A673 (cell line): ENCODE results near the gene YBX2. TPM values are rescaled to one million over a fixed set of nuclear protein-coding genes. Genes with fewer than 3 reads are reported as not detected.

ENCODE experiments used
- BruUV-seq: library from RNA; stranded (reverse); fragments of 400-500 nt; replicated peaks from 2 replicates; lab custom pipeline; 2021; lab: Mats Ljungman, UMichigan
- CTCF ChIA-PET: fragments of 300-600 bp; sonication (Branson Sonifier 250); formaldehyde crosslinking; loops from one replicate; lab custom pipeline; 2022; ENCODE audit warnings: antibody characterized with exemption; lab: Charles Lee
- POLR2A ChIA-PET: fragments of 300-600 bp; sonication (Branson Sonifier 250); formaldehyde crosslinking; loops from one replicate; lab custom pipeline; 2022; ENCODE audit warnings: antibody characterized with exemption; ENCODE audit not compliant: low non-redundant PET; lab: Charles Lee
- DNase-seq: peaks from one replicate; pipeline ENCODE4 v3.0.0-alpha.2; 2015; ENCODE audit warnings: low spot score
- H3K27ac ChIP-seq: fragments of 200-600 bp; sonication (generic); 2 replicates; pipeline ENCODE4 v1.5.1; 2016; ENCODE audit warnings: mixed run types, low read depth, mild to moderate bottlenecking, mixed read lengths, antibody characterized with exemption, low read length; ENCODE audit not compliant: poor library complexity, severe bottlenecking
- H3K27me3 ChIP-seq: fragments of 200-600 bp; sonication (generic); replicated peaks from 2 replicates; pipeline ENCODE4 v1.6.1; 2017; ENCODE audit warnings: mixed run types, low read depth, mild to moderate bottlenecking, mixed read lengths, antibody characterized with exemption, low read length; ENCODE audit not compliant: insufficient read depth, poor library complexity
- H3K36me3 ChIP-seq: fragments of 200-600 bp; sonication (generic); 2 replicates; pipeline ENCODE4 v1.6.1; 2016; ENCODE audit warnings: mixed run types, mild to moderate bottlenecking, mixed read lengths, antibody characterized with exemption, low read length; ENCODE audit not compliant: insufficient read depth, poor library complexity, severe bottlenecking
- H3K4me1 ChIP-seq: fragments of 200-600 bp; sonication (generic); 2 replicates; pipeline ENCODE4 v1.6.1; 2017; ENCODE audit warnings: mixed run types, mild to moderate bottlenecking, mixed read lengths, antibody characterized with exemption, low read length; ENCODE audit not compliant: insufficient read depth, poor library complexity, severe bottlenecking
- H3K4me3 ChIP-seq: fragments of 200-600 bp; sonication (generic); 2 replicates; pipeline ENCODE4 v1.5.1; 2016; ENCODE audit warnings: low read depth, mixed run types, mild to moderate bottlenecking, mixed read lengths, low read length; ENCODE audit not compliant: poor library complexity, severe bottlenecking
- H3K9me3 ChIP-seq: fragments of 200-600 bp; sonication (generic); 2 replicates; pipeline ENCODE4 v1.6.1; 2016; ENCODE audit warnings: mixed run types, low read depth, mild to moderate bottlenecking, mixed read lengths, antibody characterized with exemption, low read length; ENCODE audit not compliant: poor library complexity, severe bottlenecking
- CTCF ChIP-seq: fragments of 300-800, 200-600 bp; sonication (generic); conservative IDR thresholded peaks from 2 replicates; pipeline ENCODE4 v1.5.1; 2017; ENCODE audit warnings: low read depth, mild to moderate bottlenecking, antibody characterized with exemption, low read length, moderate library complexity, mixed read lengths
- EZH2 ChIP-seq: fragments of 200-600 bp; sonication (generic); IDR thresholded peaks from 2 replicates; pipeline ENCODE4 v1.6.1; 2017; ENCODE audit warnings: borderline replicate concordance, low read depth, mild to moderate bottlenecking, mixed read lengths, antibody characterized with exemption, low read length; ENCODE audit not compliant: poor library complexity, severe bottlenecking
- intact Hi-C: fragments of 100-400 bp; cut with micrococcal nuclease; formaldehyde crosslinking; loops from one replicate; pipeline ENCODE4 v1.10.0; 2022; ENCODE audit not compliant: unreplicated experiment
- total RNA-seq: library from RNA; stranded (reverse); gene quantifications from 2 replicates; pipeline ENCODE4 v1.2.3, GENCODE V29; 2021

YBX2 gene
- total RNA-seq, 1 experiment from 2014 or later, result 0.77 TPM

- no peaks in the 10 kb centered on the region for H3K9me3 ChIP-seq
- peaks cover 66% of the 10 kb centered on the region for H3K36me3 ChIP-seq
- no TSS peak for BruUV-seq
- no peaks in the 10 kb centered on the region for H3K27me3 ChIP-seq
- ChIA-PET CTCF (no interaction called here), POLR2A (interaction anchor here (0.6 kb wide), 1 partner anchor 52 kb away, joined by 3 read pairs; no protein-coding TSS in a partner anchor)
- DNase-seq, result peak; percentile 94
- H3K4me3 ChIP-seq, result peak within 1 kb of the TSS; percentile 83
- intact Hi-C loops, result no loop called here
- H3K27ac ChIP-seq, result peak within 1 kb of the TSS; percentile 86
- no peak for TF ChIP-seq EZH2
- H3K4me1 ChIP-seq, result peaks cover 17% of the 10 kb centered on the region
Observed at GRCh38 chr17:7314719-7315569, 20.5 kb upstream of the YBX2 start, which contains the start of gene GPS2. Gene GPS2 (minus strand): TSS chr17:7315360. CDS start chr17:7315052, 308 bp downstream.

GRCh38 chr17:7313890-7314718, 19.7 kb upstream of the YBX2 start:
- TF ChIP-seq EZH2, result no peak
- TF ChIP-seq CTCF, result no peak
- BruUV-seq, result TSS peak; percentile 75
- POLR2A ChIA-PET, result no interaction called here

GRCh38 chr17:7313088-7313889, 18.9 kb upstream of the YBX2 start:
- BruUV-seq, result no TSS peak
- ChIA-PET CTCF (no interaction called here), POLR2A (no interaction called here)
- peaks cover 66% of the 10 kb centered on the region for H3K36me3 ChIP-seq
- TF ChIP-seq CTCF (no peak), EZH2 (no peak)
- peaks cover 28% of the 10 kb centered on the region for H3K4me1 ChIP-seq
- DNase-seq, result no peak
- no peak overlapping the region for H3K4me3 ChIP-seq
- H3K27me3 ChIP-seq, result no peaks in the 10 kb centered on the region
- intact Hi-C loops, result no loop called here
- H3K9me3 ChIP-seq, result no peaks in the 10 kb centered on the region
- H3K27ac ChIP-seq, result no peak overlapping the region

More at GRCh38 chr17:7313890-7314718, 19.7 kb upstream of the YBX2 start:
- Histone ChIP-seq H3K4me1 (peaks cover 25% of the 10 kb centered on the region), H3K36me3 (peaks cover 73% of the 10 kb centered on the region), H3K27me3 (no peaks in the 10 kb centered on the region), H3K9me3 (no peaks in the 10 kb centered on the region), H3K4me3 (peak overlapping the region; percentile 83), H3K27ac (peak overlapping the region; percentile 86)
- CTCF ChIA-PET, result no interaction called here
- intact Hi-C loops, result no loop called here
- no peak for DNase-seq
